Measurements from ENCODE around the gene VPS13D.
"Not testable (repeated sequence)": the region's sequence is repeated elsewhere in the genome, so short reads cannot be mapped to it uniquely, and the experiment has no call there.

The VPS13D gene

GRCh38 chr1:12451560-12451900 lies 221.7 kb downstream of the VPS13D start:
- DNase-seq = no peak

GRCh38 chr1:12452262-12452661 lies 222.4 kb downstream of the VPS13D start:
- DNase-seq = no peak

- no peak for DNase-seq
Measured at GRCh38 chr1:12453400-12454343, 223.8 kb downstream of the VPS13D start.

- DNase-seq = peak; percentile 71
Measured at GRCh38 chr1:12454406-12455391, 224.9 kb downstream of the VPS13D start.

- not testable (repeated sequence) for DNase-seq
Measured at GRCh38 chr1:12456081-12456480, 226.3 kb downstream of the VPS13D start.

GRCh38 chr1:12456979-12457378 lies 227.1 kb downstream of the VPS13D start:
- peak; percentile 80 for DNase-seq

- no peak for DNase-seq
Measured at GRCh38 chr1:12457771-12458170, 227.9 kb downstream of the VPS13D start.

- peak; percentile 68 for DNase-seq
Measured at GRCh38 chr1:12458571-12458970, 228.7 kb downstream of the VPS13D start.

- no peak for DNase-seq
Measured at GRCh38 chr1:12460121-12460520, 230.3 kb downstream of the VPS13D start.

- DNase-seq = peak; percentile 78
Measured at GRCh38 chr1:12460911-12461621, 231.2 kb downstream of the VPS13D start.

- peak; percentile 68 for DNase-seq
Measured at GRCh38 chr1:12461754-12462153, 231.9 kb downstream of the VPS13D start.

GRCh38 chr1:12462586-12462985 lies 232.8 kb downstream of the VPS13D start:
- no peak for DNase-seq

- DNase-seq = no peak
Measured at GRCh38 chr1:12464045-12464461, 234.2 kb downstream of the VPS13D start.

GRCh38 chr1:12464598-12465056 lies 234.8 kb downstream of the VPS13D start:
- peak; percentile 72 for DNase-seq

- no peak for DNase-seq
Measured at GRCh38 chr1:12465126-12465525, 235.3 kb downstream of the VPS13D start.

- DNase-seq = no peak
Measured at GRCh38 chr1:12466816-12467215, 237.0 kb downstream of the VPS13D start.

GRCh38 chr1:12467570-12468286 lies 237.9 kb downstream of the VPS13D start:
- DNase-seq = no peak

GRCh38 chr1:12468323-12468722 lies 238.5 kb downstream of the VPS13D start:
- DNase-seq = no peak

GRCh38 chr1:12469493-12469892 lies 239.7 kb downstream of the VPS13D start:
- no peak for DNase-seq

- DNase-seq = no peak
Measured at GRCh38 chr1:12469990-12470389, 240.2 kb downstream of the VPS13D start.

- not testable (repeated sequence) for DNase-seq
Measured at GRCh38 chr1:12470916-12471315, 241.1 kb downstream of the VPS13D start.

Data from fibroblast of skin of back (primary cell).